Measurements from ENCODE around the gene TAF4.
"Not testable (repeated sequence)": the region's sequence is repeated elsewhere in the genome, so short reads cannot be mapped to it uniquely, and the experiment has no call there.

Gene TAF4

DNA sequence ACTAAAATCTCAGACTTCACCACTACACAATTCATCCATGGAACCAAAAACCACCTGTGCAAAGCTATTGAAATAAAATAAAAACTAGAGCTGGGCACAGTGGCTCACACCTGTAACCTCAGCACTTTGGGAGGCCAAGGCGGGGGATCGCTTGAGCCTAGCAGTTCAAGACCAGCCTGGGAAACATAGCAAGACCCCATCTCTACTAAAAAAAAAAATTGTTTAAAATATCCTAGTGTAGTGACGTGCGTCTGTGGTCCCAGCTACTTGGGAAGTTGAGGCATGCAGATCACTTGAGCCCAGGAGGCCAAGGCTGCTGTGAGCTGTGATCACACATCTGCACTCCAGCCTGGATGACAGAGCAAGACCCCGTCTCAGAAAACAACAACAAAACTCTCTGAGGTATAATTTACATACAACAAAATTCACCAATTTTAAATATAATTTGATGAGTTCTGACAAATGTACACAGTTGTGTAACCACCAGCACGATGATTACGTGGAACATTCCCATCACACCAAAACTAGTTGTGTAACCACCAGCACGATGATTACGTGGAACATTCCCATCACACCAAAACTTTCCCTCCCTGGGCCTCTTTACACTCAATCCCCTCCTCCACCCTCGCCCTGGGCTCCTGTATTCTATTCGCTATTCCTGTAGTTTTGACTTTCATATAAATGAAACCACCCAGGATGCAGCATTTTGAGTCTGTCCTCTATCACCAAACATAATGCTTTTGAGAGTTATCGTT, 107.5 kb downstream of the TAF4 start:
- no peak for DNase-seq

DNA sequence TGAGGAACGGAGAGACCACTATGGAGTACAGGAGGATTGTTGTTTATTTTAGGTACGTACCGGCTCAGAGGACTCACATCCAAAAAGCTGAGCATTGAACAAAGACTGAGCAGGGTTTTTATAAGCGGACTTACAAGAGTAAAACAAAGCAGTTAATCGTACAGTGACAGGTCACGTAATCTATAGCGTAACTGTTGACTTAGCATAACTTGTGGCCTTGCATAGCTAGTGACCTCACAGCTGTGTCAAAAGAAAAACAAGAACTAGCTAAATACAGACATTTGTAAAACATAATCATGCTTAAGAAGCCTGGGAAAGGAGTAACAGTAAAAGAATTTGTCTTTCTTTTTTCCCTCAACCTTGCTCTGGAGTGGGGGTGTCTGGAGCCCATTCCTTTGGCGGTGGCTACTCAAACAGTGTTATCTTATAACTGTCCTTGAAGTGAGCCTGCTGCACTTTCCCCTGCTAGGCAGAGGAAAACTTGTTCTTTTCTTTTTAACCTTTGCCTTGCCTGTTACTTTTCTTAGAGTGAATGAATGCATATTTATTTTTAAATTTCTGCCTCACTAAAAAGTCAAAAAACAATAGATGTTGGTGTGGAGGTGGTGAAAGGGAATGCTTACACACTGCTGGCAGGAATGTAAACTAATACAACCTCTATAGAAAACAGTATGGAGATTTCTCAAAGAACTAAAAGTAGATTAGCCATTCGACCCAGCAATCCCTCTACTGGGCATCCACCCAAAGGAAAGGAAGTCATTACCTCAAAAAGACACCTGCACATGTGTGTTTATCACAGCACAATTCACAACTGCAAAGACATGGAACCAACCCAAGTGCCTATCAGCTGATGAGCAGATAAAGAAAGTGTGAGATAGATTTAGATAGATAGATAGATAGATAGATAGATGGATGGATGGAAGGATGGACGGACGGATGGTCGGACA, 109.0 kb downstream of the TAF4 start:
- no peak for DNase-seq

DNA sequence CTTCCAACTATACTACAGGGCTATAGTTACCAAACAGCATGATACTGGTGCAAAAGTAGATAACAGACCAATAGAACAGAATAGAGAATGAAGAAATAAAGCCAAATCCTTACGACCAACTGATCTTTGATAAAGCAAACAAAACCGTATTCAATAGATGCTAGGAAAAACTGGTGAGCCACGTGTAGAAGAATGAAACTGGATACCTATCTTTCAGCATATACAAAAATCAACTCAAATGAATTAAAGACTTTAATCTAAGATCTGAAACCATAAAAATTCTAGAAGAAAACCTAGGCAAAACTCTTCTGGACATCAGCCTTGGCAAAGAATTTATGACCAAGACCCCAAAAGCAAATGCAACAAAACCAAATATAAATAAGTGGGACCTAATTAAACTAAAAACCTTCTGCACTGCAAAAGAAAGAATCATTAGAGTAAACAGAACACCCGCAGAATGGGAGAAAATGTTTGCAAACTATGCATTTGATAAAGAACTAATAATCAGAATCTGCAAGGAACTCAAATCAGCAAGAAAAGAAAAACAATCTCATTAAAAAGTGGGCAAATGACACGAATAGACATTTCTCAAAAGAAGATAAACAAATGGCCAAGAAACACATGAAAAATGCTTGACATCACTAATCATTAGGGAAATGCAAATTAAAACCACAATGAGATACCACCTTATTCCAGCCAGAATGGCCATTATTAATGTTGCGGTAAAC, 109.8 kb downstream of the TAF4 start:
- DNase-seq = no peak

DNA sequence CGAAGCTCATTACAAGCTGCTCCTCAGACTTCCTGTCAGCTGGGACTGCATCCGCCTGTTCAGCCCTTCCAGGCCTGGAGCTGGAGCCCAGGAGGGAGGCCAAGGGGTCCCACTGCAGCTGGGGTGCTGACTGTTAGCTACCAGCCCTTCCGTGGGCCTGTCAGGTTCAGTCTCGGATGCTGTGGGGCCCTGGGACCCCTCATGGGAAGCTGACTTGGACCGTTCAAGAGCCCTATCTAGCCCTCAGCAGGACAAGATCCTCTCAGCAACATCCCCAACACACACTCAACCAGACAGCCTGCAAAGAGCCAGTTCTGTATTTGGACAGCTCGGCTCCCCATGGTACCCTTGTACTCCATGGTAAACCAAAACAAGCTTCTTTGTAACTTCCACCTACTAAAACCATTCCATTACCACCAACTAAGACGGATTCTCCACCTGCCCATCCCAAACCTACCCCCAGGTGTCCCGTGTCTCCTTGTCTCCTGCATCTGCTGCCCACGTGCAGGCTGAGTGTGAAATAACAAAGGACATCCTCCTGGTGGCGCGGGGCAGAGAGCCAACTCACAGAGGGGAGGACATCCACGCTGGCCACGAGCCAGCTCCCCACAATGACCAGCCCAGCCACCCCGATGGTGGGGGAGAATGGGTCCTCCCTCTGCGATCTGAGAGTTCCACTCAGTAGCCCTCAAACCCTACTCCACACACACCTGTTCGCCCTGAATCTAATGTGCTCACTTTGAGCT, 111.2 kb downstream of the TAF4 start:
- no peak for DNase-seq

DNA sequence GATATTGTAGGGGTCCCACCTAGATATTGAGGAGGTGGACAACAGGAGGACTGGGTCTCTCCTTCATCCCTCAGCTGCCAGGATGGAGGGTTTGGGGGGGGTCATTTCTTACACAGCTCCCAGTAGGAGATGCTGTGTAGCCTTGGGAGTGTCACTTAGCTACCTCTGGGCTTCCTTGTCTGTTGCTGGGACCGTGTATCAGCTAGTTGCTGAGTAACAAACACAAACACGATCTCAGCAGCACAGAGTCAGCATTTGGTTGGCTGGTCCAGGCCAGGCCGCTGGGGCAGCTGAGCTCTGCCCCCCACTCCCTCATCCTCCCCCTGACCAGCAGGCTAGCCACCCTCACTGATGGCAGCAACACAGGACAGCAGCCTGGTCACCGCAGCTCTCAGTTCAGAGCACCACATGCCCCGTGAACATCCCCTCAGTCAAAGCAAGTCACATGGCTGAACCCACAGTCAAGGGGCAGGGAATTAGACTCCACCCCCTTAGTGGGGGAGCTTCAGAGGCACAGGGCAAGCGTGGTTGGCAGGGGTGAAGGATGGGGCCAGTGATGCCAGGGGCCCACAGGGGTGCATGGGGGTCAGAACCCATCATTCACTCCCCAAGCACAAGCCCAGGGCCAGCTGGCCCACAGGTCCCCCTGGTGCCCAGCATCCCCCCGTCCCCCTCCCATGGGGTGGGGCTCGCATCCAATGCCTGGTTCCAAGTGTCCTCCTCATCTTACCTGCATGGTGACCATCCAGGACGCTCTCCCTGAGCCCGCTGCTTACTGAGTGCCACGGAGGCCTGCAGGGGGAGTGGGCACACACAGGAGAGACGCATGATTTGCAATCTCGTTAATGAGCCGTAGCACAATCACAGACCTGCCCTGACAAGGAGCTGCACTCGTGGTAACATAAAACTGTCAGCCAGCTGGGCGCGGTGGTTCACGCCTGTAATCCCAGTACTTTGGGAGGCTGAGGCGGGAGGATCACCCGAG, 112.4 kb downstream of the TAF4 start:
- DNase-seq = no peak

DNA sequence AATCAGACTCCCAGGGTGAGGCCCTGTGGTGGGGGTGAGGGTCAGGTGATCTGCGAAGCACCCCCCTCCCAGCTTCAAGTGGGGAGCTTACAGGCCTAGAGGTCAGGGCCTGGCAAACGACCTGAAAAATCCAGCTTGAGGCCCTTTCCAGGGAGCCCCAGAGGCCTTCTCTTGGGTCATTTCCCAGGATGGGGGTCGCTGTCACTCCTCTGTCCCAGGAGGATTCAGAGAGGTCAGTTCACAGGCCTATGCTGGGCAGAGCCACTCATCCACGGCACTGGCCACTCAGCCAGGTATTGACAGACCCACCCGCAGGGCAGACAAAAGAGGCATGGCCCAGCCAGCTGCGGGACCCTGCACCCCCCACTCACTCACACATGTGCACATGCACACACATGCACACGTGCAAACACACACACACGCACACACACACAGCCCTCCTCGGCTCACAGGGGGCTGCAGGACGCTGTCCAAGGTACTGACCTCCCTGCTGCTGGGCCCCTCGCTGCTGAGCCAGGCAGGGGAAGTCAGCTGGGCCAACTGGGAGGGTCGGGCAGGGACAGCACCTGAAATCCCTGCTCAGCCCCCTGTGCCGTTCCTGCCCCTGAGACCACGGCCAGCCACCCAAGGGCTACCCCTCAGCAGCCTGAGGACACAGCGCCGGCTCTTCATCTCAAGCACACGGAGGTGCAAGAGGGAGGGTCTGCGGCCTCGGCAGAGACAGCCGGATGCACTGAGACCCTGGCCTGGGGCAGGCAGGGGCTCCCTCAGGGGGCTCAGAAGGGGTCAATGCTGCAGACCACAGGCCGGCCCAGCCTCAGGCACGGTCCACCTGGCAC, 113.8 kb downstream of the TAF4 start:
- no peak for DNase-seq

DNA sequence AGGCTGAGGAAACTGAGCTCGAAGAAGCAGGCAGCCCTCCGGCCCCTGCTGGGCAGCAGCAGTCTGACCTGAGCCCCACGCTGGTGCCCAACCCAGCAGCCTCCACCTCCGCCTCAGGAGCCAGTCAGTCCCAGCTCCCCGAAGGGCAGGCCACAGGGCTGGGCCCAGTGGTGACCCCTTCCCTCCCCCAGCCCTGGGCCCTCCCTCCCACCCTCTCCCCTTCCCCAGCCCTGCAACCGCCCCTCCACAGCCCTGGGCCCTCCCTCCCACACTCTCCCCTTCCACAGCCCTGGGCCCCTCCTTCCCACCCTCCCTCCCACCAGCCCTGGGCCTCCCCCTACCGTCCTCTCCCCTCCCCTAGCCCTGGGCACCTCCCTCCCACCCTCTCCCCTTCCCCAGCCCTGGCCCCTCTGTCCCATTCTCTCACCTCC, 115.0 kb downstream of the TAF4 start:
- no peak for DNase-seq

DNA sequence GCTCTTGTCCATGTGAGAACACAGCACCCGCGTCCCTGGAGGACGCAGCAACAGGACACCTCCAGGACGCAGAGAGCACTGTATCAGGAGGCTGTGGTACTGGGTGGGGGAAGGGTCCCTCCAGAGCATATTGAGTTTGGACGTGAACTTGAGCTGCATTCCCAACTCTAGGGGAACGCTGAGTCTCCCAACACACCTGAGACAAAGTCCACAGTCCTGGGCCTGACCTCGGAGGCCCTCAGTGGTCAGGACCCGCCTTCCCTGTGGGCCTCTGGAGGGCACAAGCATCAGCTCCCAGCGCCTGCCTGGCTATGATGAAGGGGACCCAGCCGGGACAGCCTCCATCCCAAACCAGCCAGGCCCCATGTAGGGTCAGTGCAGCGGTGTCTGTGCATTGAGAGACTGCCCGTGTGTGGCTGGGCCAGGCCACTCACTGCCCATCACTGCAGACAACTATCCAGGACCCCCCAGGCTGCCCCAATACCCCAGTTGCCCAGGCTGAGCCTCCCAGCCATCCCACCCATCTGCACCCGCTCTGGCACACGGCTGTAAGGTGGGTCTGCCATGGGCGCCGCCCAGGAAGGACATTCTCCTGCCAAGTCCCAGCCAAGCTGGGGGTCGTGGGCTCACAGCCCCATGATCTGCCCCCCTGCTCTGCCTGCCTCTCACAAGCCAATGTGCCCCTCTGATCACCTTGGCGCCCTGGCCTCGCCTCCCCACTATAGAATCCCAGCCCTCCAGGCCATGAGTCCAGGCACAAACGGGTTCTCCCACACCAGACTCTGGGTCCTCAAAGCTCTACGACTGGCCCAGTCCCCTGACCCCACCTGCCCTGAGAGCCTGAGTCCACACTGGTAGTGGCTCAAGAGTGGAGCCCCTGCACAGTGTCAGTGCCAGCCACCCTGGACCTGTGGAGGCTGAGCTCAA, 115.7 kb downstream of the TAF4 start:
- no peak for DNase-seq

DNA sequence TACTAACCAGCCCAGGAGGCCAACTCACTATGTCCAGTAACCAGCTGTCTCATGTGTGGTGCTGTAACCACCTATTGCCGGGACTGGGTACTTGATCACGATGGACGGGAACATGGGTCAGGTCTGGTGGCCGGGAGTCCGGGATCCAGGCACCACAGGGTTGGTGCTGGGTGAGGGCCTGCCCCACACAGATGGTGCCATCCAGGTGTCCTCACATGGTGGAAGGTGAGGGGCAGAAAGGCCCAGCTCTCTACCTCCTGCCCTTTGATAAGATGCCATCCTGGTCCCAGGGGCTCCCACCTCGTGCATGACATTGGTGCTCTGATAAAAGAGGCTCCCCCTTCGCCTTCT, 116.3 kb downstream of the TAF4 start:
- no peak for DNase-seq

DNA sequence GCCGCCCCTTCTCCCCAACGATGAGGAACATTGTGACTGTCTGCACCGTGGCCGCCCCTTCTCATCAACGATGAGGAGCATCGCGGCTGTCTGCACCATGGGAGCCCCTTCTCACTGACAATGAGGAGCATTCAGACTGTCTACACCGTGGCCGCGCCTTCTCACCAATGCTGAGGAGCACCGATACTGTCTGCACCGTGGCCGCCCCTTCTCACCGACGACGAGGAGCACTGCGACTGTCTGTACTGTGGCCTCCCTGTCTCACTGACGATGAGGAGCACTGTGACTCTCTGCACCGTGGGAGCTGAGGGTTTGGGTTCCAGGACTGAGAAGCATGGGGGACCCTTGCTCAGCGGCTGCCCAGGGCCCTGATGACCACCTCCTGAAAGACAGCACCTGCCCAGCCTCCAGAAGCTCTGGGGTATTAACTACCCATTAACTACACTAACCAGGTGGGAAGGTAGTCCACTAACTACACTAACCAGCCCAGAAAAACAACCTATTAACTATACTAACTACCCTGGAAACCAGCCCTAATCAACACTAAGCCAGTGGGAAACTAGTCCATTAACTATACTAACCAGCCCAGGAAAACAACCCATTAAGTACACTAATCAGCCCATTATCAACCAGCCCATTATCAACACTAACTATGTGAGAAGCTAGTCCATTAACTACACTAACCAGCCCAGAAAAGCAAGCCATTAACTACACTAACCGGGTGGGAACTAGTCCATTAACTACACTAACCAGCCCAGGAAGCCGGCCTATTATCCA, 116.9 kb downstream of the TAF4 start:
- DNase-seq = no peak

DNA sequence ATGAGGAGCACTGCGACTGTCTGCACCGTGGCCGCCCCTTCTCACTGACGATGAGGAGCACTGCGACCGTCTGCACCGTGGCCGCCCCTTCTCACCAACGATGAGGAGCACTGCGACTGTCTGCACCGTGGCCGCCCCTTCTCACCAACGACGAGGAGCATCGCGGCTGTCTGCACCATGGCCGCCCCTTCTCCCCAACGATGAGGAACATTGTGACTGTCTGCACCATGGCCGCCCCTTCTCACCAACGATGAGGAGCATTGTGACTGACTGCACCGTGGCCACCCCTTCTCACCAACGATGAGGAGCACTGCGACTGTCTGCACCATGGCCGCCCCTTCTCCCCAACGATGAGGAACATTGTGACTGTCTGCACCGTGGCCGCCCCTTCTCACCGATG, 117.6 kb downstream of the TAF4 start:
- DNase-seq = not testable (repeated sequence)

DNA sequence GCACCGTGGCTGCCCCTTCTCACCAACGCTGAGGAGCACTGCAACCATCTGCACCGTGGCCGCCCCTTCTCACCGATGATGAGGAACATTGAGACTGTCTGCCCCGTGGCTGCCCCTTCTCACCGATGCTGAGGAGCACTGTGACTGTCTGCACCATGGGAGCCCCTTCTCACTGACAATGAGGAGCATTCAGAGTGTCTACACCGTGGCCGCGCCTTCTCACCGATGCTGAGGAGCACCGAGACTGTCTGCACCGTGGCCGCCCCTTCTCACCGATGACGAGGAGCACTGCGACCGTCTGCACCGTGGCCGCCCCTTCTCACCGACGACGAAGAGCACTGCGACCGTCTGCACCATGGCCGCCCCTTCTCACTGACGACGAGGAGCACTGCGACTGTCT, 120.2 kb downstream of the TAF4 start:
- DNase-seq = not testable (repeated sequence)

DNA sequence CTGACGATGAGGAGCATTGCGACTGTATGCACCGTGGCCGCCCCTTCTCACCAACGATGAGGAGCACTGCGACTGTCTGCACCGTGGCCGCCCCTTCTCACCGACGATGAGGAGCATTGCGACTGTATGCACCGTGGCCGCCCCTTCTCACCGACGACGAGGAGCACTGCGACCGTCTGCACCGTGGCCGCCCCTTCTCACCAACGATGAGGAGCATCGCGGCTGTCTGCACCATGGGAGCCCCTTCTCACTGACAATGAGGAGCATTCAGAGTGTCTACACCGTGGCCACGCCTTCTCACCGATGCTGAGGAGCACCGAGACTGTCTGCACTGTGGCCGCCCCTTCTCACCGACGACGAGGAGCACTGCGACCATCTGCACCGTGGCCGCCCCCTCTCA, 120.7 kb downstream of the TAF4 start:
- not testable (repeated sequence) for DNase-seq

DNA sequence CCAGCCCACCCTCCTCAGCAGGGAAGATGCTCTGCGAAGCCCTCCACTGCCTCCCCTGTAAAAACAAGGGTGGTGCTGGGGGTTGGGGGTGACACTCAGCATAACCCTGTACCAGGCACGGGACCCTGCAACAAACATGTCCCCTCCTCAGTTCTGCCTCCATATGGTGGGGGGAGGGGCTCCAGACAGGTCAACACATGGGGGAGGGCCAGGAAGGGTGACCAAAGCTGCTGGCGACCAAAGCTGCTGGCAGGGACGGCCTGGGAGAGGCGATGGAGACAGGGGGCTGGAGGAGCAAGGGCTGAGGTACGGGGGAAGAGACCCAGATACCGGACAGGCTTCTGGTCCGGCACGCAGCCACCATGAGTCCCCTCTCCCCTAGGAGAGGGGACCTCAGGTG, 123.2 kb downstream of the TAF4 start:
- DNase-seq = no peak

DNA sequence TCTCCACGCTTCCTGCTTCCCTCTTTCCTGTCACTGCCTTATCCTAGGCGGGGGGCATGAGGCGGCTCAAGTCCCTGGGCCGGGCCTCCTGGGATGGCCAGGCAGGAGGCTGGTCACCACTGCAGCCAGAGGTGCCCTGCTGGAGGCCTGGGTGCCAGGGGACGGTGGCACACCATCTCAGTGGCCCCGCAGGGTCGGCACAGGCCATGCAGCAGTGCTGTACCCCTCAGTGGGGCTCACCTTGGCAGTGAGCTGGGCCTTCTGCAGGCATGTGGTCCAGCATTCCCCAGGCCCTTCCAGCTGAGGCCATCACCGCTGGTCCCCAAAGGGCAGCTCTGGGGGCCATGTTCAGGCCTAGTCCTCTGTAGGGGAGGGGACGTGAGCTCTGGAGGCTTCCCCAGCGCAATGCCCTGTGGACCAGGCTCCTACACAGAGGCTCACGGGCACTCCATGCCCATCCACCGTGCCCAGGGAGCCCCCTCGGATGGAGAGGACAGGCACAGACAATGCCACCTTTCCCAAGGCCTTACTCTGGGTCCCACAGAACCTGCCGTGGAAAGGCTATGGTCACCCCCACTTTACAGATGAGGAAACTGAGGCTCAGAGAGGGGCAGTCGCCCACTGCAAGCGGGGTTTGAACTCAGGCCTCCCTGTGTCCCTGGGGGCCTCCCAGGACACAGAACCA, 123.8 kb downstream of the TAF4 start:
- no peak for DNase-seq

DNA sequence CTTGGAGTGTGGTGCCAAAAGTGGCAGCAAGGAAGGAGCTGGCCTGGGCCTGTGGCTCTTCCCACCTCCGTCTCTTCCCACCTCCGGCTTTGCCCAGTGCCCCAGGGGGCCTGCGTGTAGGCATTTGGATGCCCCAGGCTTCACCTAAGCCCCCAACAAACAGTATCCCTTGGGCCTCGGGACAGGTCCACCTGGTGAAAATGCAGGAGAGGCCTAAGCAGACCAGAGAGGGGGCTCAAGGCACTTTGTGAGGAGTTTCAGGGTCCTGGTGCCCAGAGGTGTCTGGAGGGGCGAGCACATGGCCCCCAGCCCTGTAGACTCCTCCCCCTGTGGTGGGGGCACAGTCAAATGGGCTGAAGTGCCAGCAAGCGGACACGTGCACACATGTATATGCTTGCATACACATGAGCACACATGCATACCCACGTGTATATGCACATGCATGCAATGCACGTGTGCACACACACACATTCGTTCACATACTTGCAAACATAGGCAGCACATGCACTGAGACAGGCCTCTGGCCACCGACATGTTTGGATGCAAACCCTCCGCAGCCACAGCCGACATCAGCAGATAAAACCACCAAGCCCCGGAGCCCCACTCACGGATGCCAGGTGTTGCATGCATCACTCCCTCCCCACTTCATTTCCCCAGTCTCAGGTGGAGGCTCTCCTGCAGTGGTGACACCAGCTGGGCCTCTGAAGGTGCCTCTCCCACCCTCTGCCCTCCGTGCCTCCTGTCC, 124.5 kb downstream of the TAF4 start:
- DNase-seq = no peak

DNA sequence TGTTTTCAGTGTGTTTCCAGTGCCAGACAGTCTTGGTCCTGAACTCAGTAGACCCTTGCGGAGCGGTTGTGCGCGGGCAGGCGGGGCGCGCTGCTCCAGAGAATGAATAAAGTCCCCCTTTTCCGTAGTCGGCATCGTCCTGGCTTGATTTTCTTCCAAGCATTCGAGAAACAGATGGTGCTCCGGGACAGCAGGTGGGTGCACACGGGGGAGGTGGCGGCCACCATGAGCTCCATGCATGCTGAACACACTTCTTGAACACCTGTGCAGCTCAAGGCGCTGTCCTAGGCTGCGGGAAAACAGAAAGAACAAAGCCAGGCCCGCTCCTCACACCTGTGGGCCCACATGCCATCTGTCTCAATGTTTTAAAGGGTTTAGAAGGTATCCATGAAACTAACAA, 125.2 kb downstream of the TAF4 start:
- no peak for DNase-seq

Measured in inflammatory macrophage treated with lipopolysaccharide for 1 hour (primary cell).